Fibroblast of villous mesenchyme (primary cell): Measurements from ENCODE around the gene ZNF516. TPM values are rescaled to one million over a fixed set of nuclear protein-coding genes. Genes with fewer than 3 reads are reported as not detected.

ENCODE experiments used
- DNase-seq: peaks from one replicate; pipeline ENCODE4 v3.0.0-alpha.2; 2010; ENCODE audit warnings: low read depth
- H3K4me3 ChIP-seq: 2 replicates; pipeline ENCODE4 v1.5.1; 2011; ENCODE audit warnings: low read depth, mild to moderate bottlenecking, low read length
- CTCF ChIP-seq: IDR thresholded peaks from 2 replicates; pipeline ENCODE4 v1.5.1; 2012; ENCODE audit warnings: low read depth, mild to moderate bottlenecking, low read length; ENCODE audit not compliant: insufficient read depth
- total RNA-seq: library from RNA; depleted of rRNA; stranded (reverse); fragments of >200 nt; gene quantifications from 2 replicates; pipeline ENCODE4 v1.2.3, GENCODE V29; 2012

Gene ZNF516
- total RNA-seq, 1 donor, result 53.1 TPM

DNA sequence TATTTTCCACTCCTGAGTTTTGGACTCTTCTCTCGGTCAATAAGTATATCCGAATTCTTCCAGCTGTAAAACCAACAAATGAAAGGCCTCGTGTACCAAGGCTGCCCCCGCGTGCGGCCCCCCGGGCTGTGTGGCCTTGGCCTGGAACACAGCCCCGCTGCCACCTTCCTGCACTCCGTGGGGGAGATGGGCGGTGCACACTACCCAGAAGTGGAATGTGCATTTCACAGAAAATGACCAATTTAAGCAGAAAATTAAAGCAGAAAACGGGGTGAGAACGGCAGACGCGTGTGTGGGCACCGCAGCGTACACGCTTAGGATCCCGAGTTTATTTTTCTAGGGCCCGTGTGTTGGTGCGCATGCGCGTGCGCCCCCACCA lies 34.4 kb upstream of the ZNF516 start:
- DNase-seq, result no peak
- peak overlapping the region; percentile 56 for H3K4me3 ChIP-seq

GRCh38 chr18:76528477-76529432 lies 33.7 kb upstream of the ZNF516 start:
- peak overlapping the region; percentile 56 for H3K4me3 ChIP-seq
- peak; percentile 86 for DNase-seq

More for the DNA sequence above, 34.4 kb upstream of the ZNF516 start:
- TF ChIP-seq CTCF, result no peak

GRCh38 chr18:76525911-76526310 lies 30.9 kb upstream of the ZNF516 start:
- H3K4me3 ChIP-seq, result peak overlapping the region; percentile 58
- DNase-seq, result no peak
- TF ChIP-seq CTCF, result no peak

More at GRCh38 chr18:76528477-76529432, 33.7 kb upstream of the ZNF516 start:
- no peak for TF ChIP-seq CTCF

DNA sequence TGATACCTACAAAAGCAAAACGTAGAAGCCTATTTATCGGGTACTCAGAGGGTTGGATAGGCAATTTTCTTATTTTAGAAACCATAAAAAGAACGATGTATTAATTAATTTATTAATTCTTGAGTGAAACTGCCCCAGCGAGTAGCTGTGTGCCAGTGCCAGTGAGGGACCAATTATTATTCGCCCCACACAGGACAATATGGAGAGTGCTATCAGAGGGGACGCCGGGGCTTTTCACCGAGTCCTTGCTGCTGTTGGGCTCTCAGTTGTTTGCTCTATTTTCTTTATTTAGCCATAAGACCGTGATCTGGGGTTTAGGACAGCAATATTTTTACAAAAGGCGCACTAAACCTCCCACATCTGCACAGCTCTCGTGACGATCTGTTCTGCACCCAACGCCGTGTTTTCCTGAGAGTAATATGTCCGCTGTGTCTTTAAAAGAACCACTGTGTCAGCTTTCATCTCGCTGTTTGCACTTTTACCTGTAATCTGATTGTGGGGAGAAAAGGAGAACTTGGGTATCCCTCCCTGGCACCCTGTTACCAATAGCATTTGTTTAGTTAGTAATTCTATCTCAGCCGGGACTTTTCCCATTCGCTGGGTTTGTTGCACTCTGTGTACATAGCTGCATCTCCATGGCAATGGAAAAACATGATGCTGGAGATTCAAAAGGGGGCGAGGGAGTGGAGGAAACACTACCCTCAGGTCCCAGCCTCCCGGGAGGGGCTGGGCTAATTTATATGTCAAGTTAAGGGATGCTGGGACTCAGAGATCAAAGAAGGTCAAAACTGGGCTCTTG lies 30.1 kb upstream of the ZNF516 start:
- peak overlapping the region; percentile 58 for H3K4me3 ChIP-seq
- no peak for TF ChIP-seq CTCF
- peak; percentile 82 for DNase-seq

GRCh38 chr18:76524477-76524876 lies 29.4 kb upstream of the ZNF516 start:
- no peak for DNase-seq
- no peak for TF ChIP-seq CTCF
- no peak overlapping the region for H3K4me3 ChIP-seq

DNA sequence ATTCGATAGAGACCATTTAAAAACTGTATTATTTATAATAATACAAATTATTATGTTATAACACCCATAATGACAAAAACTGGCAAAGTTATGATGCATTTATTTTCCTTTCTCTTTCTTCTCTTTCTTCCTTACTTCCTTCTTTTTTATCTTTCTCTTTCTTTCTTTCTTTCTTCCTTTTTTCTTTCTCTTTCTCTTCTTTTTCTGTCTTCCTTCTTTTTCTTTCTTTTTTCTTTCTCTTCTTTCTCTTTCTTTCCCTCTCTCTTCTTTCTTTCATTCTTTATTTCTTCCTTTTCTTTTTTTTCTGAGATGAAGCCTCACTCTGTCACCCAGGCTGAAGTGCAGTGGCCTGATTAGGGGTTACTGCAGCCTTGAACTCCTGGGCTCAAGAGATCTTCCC lies 27.5 kb upstream of the ZNF516 start:
- DNase-seq, result no peak
- no peak overlapping the region for H3K4me3 ChIP-seq
- no peak for TF ChIP-seq CTCF
